ENCODE measurements around the gene PRKN.
A peak's percentile ranks its signal among the peaks of the same experiment; 100 is the strongest.

PRKN gene

GRCh38 chr6:162187168-162187935 is 540.2 kb downstream of the PRKN start:
- DNase-seq (ENCODE audit: low read depth), result no peak

- DNase-seq (ENCODE audit: low read depth), result no peak
These were observed 543.1 kb downstream of the PRKN start for GRCh38 chr6:162184465-162184864.

- no peak for DNase-seq (ENCODE audit: low read depth)
These were observed 545.7 kb downstream of the PRKN start for GRCh38 chr6:162181741-162182401.

- DNase-seq (ENCODE audit: low read depth), result no peak
These were observed 546.5 kb downstream of the PRKN start for GRCh38 chr6:162181111-162181510.

GRCh38 chr6:162179196-162179951 is 548.2 kb downstream of the PRKN start:
- no peak for DNase-seq (ENCODE audit: low read depth)

- DNase-seq (ENCODE audit: low read depth), result no peak
These were observed 548.9 kb downstream of the PRKN start for GRCh38 chr6:162178666-162179065.

GRCh38 chr6:162178266-162178665 is 549.3 kb downstream of the PRKN start:
- no peak for DNase-seq (ENCODE audit: low read depth)

GRCh38 chr6:162177746-162178145 is 549.8 kb downstream of the PRKN start:
- DNase-seq (ENCODE audit: low read depth), result peak; percentile 32

GRCh38 chr6:162173466-162173865 is 554.1 kb downstream of the PRKN start:
- DNase-seq (ENCODE audit: low read depth), result no peak

- DNase-seq (ENCODE audit: low read depth), result no peak
These were observed 562.1 kb downstream of the PRKN start for GRCh38 chr6:162165479-162165878.

- DNase-seq (ENCODE audit: low read depth), result no peak
These were observed 570.2 kb downstream of the PRKN start for GRCh38 chr6:162157167-162157870.

- DNase-seq (ENCODE audit: low read depth), result no peak
These were observed 571.4 kb downstream of the PRKN start for GRCh38 chr6:162156146-162156545.

- DNase-seq (ENCODE audit: low read depth), result no peak
These were observed 572.6 kb downstream of the PRKN start for GRCh38 chr6:162154930-162155329.

- no peak for DNase-seq (ENCODE audit: low read depth)
These were observed 573.6 kb downstream of the PRKN start for GRCh38 chr6:162154001-162154400.

GRCh38 chr6:162153120-162153519 is 574.4 kb downstream of the PRKN start:
- no peak for DNase-seq (ENCODE audit: low read depth)

- no peak for DNase-seq (ENCODE audit: low read depth)
These were observed 576.4 kb downstream of the PRKN start for GRCh38 chr6:162151021-162151665.

GRCh38 chr6:162150295-162150694 is 577.3 kb downstream of the PRKN start:
- DNase-seq (ENCODE audit: low read depth), result no peak

- no peak for DNase-seq (ENCODE audit: low read depth)
These were observed 577.8 kb downstream of the PRKN start for GRCh38 chr6:162149786-162150185.

GRCh38 chr6:162147805-162148204 is 579.8 kb downstream of the PRKN start:
- DNase-seq (ENCODE audit: low read depth), result no peak

GRCh38 chr6:162147281-162147680 is 580.3 kb downstream of the PRKN start:
- DNase-seq (ENCODE audit: low read depth), result no peak

- no peak for DNase-seq (ENCODE audit: low read depth)
These were observed 587.2 kb downstream of the PRKN start for GRCh38 chr6:162140251-162140852.

All from fibroblast of the conjunctiva (primary cell).